Brain microvascular endothelial cell (primary cell): Measurements from ENCODE around the gene SBF2.

Experiments
- DNase-seq: peaks from one replicate; pipeline ENCODE4 v3.0.0-alpha.2; 2020
- H3K27ac ChIP-seq: fragments of 250-450 bp; sonication (Bioruptor Pico); 2 replicates; pipeline ENCODE4 v1.5.1; 2020; ENCODE audit warnings: mild to moderate bottlenecking, moderate library complexity
- H3K27me3 ChIP-seq: fragments of 250-450 bp; sonication (Bioruptor Pico); replicated peaks from 2 replicates; pipeline ENCODE4 v1.5.1; 2020; ENCODE audit warnings: mild to moderate bottlenecking
- H3K36me3 ChIP-seq: fragments of 250-450 bp; sonication (Bioruptor Pico); replicated peaks from 2 replicates; pipeline ENCODE4 v1.5.1; 2020; ENCODE audit warnings: mild to moderate bottlenecking
- H3K4me3 ChIP-seq: 2 replicates; pipeline ENCODE4 v1.5.1; 2011; ENCODE audit warnings: low read depth, mild to moderate bottlenecking, control low read depth, low read length, moderate library complexity
- in situ Hi-C: cut with HindIII; loops from 2 replicates; pipeline ENCODE4 v1.10.0; 2017; ENCODE audit warnings: low sequenced_read_pairs, low pct_ligation_motif_present
- TF ChIP-seq, protein P1 (sequence below): IDR thresholded peaks from 2 replicates; pipeline ENCODE4 v1.5.1; 2011; ENCODE audit warnings: low read depth, mild to moderate bottlenecking, moderate library complexity, low read length, control low read depth, inconsistent platforms; ENCODE audit errors: missing control alignments

Gene SBF2

DNA sequence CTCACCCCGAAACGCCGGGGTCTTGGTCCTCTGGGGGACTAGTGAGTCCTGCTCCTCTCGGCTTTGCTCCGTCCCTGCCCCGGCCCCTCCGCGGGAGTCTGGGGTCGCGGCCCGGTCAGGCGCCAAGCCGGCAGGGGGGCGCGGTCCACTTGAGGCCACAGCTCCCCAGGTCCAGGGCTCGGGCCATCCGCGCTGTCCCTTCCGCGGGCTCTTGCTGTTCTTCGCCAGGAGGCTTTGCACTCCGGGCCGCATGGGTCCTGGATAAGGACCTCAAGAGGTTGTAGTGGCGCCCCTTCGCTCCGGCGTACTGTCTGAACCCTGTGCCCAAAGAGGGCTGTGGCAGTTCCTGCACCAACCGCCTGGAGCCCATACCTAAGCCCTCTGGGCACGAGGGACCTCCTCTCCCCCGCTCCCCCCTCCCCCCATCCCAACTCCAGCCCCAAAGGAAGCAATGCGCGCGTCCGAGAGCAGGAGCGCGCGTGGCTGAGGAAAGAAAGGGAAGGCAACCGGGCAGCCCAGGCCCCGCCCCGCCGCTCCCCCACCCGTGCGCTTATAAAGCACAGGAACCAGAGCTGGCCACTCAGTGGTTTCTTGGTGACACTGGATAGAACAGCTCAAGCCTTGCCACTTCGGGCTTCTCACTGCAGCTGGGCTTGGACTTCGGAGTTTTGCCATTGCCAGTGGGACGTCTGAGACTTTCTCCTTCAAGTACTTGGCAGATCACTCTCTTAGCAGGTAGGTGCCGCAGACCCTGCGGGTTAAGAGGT, 10.7 kb upstream of the SBF2 start, which contains the start of gene ADM:
TSS of gene ADM (plus strand) at position 579 of the 767 bp plus-strand sequence. CDS start 628 bp downstream, outside the sequence.
- Histone ChIP-seq H3K27me3 (no peaks in the 10 kb centered on the region), H3K27ac (peak within 1 kb of the TSS; percentile 82), H3K36me3 (peaks cover 20% of the 10 kb centered on the region), H3K4me3 (peak within 1 kb of the TSS; percentile 95)
- TF ChIP-seq, protein P1, sequence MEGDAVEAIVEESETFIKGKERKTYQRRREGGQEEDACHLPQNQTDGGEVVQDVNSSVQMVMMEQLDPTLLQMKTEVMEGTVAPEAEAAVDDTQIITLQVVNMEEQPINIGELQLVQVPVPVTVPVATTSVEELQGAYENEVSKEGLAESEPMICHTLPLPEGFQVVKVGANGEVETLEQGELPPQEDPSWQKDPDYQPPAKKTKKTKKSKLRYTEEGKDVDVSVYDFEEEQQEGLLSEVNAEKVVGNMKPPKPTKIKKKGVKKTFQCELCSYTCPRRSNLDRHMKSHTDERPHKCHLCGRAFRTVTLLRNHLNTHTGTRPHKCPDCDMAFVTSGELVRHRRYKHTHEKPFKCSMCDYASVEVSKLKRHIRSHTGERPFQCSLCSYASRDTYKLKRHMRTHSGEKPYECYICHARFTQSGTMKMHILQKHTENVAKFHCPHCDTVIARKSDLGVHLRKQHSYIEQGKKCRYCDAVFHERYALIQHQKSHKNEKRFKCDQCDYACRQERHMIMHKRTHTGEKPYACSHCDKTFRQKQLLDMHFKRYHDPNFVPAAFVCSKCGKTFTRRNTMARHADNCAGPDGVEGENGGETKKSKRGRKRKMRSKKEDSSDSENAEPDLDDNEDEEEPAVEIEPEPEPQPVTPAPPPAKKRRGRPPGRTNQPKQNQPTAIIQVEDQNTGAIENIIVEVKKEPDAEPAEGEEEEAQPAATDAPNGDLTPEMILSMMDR = peak; percentile 47
- peak; percentile 92 for DNase-seq
- in situ Hi-C loops = loop anchor here (25.0 kb wide), 1 partner anchor 317 kb away; no protein-coding TSS in a partner anchor

DNA sequence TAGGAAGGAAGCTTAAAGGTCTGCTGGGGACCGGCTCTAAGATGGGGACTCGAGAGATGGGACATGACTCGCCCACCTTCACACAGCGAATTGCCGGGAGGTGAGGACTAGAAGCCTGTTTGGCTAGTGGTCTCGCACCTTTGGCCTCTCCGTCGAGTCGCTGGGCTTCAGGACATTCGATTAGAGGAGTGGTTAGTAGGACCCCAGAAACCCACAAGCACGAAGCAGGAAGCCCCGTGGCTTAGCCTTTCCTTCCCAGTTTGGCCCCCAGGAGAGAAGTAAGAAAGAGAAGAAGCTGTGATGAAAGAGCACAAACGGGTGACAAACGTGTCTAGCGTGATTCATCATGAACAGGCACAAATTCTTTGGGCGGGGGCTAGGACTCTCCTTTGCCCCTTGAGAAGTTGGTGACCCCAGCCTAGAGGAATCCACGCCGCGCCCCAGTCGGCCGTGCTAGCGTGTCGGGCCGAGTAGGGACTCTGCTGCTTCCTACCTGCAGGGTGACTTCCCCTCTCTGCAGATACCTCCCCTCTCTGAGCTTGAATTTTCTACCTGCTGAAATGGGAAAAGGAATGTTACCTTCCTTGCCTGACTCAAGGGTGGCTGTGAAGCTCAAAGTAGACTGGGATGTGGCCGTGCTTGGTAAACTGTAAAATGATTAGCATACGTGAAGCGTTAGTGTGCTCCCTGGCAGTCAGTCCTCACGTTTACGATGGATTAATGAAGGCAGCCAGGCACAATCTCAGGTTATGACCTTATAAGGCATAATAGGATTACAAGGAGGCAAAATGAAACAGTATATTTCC, 9.7 kb upstream of the SBF2 start:
- H3K27me3 ChIP-seq = no peaks in the 10 kb centered on the region
- in situ Hi-C loops = loop anchor here (25.0 kb wide), 1 partner anchor 316 kb away; no protein-coding TSS in a partner anchor
- peak; percentile 52 for DNase-seq
- H3K4me3 ChIP-seq = peak overlapping the region; percentile 95
- peaks cover 20% of the 10 kb centered on the region for H3K36me3 ChIP-seq
- TF ChIP-seq, protein P1 = no peak
- peak overlapping the region; percentile 82 for H3K27ac ChIP-seq

DNA sequence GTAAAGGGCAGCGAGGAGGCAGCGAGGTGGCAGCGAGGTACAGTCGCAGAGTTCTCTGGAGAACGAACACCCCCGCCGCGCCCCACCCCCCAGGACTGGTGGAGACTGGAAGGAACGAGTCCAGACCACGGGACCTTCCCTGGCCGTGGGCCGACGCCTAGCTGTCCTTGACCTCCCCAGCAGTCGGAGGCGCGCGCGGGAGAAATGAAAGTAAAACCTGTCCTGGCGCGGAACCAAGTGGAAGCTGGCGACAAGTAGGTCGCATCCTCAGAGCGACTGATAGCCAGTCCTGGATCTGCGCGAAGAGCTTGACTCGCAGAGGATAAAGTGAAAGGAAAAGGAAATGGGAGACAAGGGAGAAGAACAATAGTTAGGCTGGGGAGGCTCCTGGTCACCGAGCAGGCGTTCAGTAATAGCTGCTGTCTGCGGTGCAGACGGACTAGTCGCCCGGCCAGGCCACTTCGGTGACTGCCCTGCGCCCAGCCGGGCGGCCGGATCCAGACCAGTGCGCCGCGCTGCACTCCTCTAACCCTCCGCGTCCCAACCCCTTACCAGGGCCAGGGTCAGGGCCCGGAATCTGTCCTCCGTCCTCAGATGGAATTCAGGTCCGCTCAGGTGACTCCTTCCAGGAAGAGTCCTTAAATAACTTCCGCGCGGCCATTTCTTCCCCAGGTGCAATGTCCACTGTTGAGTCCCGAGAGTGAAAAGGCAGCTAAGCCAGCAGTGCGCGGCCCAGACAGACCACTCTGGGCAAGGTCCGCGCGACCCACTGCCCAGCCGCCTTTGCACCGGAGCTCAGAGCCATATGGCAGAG, 8.9 kb upstream of the SBF2 start:
- in situ Hi-C loops = loop anchor here (25.0 kb wide), 1 partner anchor 316 kb away; no protein-coding TSS in a partner anchor
- TF ChIP-seq, protein P1 = no peak
- Histone ChIP-seq H3K4me3 (peak overlapping the region; percentile 95), H3K36me3 (peaks cover 20% of the 10 kb centered on the region), H3K27ac (peak overlapping the region; percentile 82), H3K27me3 (no peaks in the 10 kb centered on the region)
- DNase-seq = peak; percentile 48

DNA sequence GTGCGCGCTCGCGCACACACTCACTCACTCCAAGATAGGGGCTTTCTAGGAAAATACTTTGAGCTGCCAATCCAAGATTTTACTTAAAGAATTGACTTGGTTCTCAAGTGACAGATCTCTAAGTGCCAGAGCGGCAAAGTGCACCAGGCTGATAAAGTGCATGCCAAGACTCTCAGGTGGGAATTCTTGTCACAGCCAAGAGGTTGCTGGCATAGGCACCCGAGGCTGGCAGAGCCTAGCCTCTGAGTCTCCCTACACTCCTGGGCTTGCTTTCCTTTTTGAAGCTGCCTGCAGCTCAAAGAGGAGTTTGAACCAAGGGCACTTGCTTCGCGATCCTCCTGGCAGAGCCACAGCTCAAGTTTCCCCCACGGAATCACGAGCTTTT, 8.3 kb upstream of the SBF2 start:
- H3K27ac ChIP-seq = peak overlapping the region; percentile 82
- in situ Hi-C loops = loop anchor here (25.0 kb wide), 1 partner anchor 315 kb away; no protein-coding TSS in a partner anchor
- TF ChIP-seq, protein P1 = no peak
- no peak for DNase-seq
- peak overlapping the region; percentile 95 for H3K4me3 ChIP-seq
- no peaks in the 10 kb centered on the region for H3K27me3 ChIP-seq
- H3K36me3 ChIP-seq = peaks cover 20% of the 10 kb centered on the region

DNA sequence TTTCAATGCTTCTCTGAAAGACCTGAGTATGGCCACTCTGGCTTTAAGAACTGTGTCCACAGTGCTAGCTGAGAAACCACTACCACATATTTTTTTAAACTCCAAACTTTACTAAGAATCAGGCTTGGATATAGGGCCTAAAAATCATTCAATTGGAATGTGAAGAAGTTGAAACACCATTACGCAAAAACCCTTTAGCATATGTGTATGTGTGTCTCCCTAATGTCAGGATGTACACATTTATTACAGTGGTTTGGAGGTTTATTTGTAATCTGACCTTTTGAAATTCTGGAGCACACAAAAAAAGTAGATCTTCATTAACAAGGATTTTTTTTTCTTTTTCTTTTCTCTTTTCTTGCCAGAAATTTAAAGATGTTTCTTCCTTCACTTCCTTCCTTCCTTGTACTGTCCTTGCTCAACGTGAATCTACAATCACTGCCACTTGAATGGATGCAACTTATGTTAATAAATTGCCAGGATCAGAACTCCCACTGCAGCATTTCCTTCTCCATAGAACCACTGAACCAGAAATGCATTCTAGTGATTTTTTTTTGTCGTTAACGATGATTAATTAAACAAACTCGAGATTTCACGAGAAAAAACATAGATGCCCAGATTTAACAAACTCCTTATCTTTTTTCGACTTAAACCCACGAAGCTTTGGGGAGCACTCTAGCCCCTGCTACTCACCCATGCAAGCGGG, 7.8 kb upstream of the SBF2 start:
- in situ Hi-C loops = loop anchor here (25.0 kb wide), 1 partner anchor 315 kb away; no protein-coding TSS in a partner anchor
- peaks cover 14% of the 10 kb centered on the region for H3K36me3 ChIP-seq
- peak overlapping the region; percentile 95 for H3K4me3 ChIP-seq
- H3K27ac ChIP-seq = peak overlapping the region; percentile 82
- TF ChIP-seq, protein P1 = no peak
- no peaks in the 10 kb centered on the region for H3K27me3 ChIP-seq
- peak; percentile 18 for DNase-seq
